MCF 10A (cell line): ENCODE results near the gene CYP26B1. TPM values are rescaled to one million over a fixed set of nuclear protein-coding genes. Genes with fewer than 3 reads are reported as not detected.

Experiments used
- BruUV-seq: library from RNA; stranded (reverse); fragments of 400-500 nt; replicated peaks from 2 replicates; lab custom pipeline; 2021; lab: Mats Ljungman, UMichigan
- CTCF ChIA-PET: fragments of 300-600 bp; sonication (Branson Sonifier 250); formaldehyde crosslinking; extraction: SDS; loops from one replicate; lab custom pipeline; 2021; ENCODE audit warnings: antibody characterized with exemption, inconsistent platforms; lab: Yijun Ruan, JAX
- POLR2A ChIA-PET: fragments of 300-600, 350-650 bp; sonication (Branson Sonifier 250); formaldehyde crosslinking; extraction: SDS; loops from one replicate; lab custom pipeline; 2020; ENCODE audit warnings: antibody characterized with exemption, inconsistent platforms; lab: Yijun Ruan, JAX
- DNase-seq: peaks from one replicate; pipeline ENCODE4 v3.0.0-alpha.2; 2018; ENCODE audit not compliant: unreplicated experiment
- H3K27ac Mint-ChIP-seq: one replicate; pipeline ENCODE4 v1.8.0; 2022; ENCODE audit warnings: mild to moderate bottlenecking, low read depth, mixed read lengths; ENCODE audit not compliant: unreplicated experiment
- H3K27me3 Mint-ChIP-seq: one replicate; pipeline ENCODE4 v1.8.0; 2022; ENCODE audit warnings: mixed read lengths; ENCODE audit not compliant: insufficient read depth, unreplicated experiment
- H3K36me3 Mint-ChIP-seq: one replicate; pipeline ENCODE4 v1.8.0; 2022; ENCODE audit warnings: mild to moderate bottlenecking, moderate library complexity, mixed read lengths; ENCODE audit not compliant: insufficient read depth, unreplicated experiment
- H3K4me1 Mint-ChIP-seq: one replicate; pipeline ENCODE4 v1.8.0; 2022; ENCODE audit warnings: mixed read lengths; ENCODE audit not compliant: insufficient read depth, unreplicated experiment
- H3K4me3 Mint-ChIP-seq: one replicate; pipeline ENCODE4 v1.8.0; 2022; ENCODE audit warnings: mild to moderate bottlenecking, moderate library complexity, mixed read lengths; ENCODE audit not compliant: unreplicated experiment
- H3K9me3 Mint-ChIP-seq: one replicate; pipeline ENCODE4 v1.8.0; 2022; ENCODE audit warnings: mixed read lengths; ENCODE audit not compliant: unreplicated experiment
- CTCF ChIP-seq: fragments of 200-600 bp; IDR thresholded peaks from one replicate; pipeline ENCODE4 v1.8.0; 2022; ENCODE audit warnings: antibody characterized with exemption, mild to moderate bottlenecking; ENCODE audit not compliant: unreplicated experiment
- intact Hi-C: fragments of 100-400 bp; cut with micrococcal nuclease; formaldehyde crosslinking; loops from 2 replicates; pipeline ENCODE4 v1.14.1; 2022
- total RNA-seq: library from RNA; stranded (reverse); gene quantifications from 2 replicates; pipeline ENCODE4 v1.2.3, GENCODE V29; 2022

The CYP26B1 gene
- total RNA-seq, 1 experiment from 2014 or later: 14.1 TPM

DNA sequence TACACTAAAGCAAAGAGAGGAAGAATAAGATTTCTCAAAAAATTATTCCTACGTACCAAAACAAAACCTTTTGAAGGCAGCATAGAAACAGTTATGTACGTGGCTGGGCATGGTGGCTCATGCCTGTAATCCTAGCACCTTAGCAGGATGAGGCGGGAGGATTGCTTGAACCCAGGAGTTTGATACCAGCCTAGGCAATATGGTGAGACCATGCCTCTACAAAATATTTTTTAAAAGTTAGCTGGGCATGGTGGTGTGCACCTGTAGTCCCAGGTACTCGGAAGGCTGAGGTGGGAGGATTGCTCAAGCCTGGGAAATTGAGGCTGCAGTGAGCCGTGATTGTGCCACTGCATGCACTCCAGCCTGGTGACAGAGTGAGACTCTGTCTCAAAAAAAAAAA, 14.9 kb upstream of the CYP26B1 start:
- Mint-ChIP-seq H3K9me3 (no peaks in the 10 kb centered on the region), H3K4me1 (peaks cover 20% of the 10 kb centered on the region), H3K36me3 (peaks cover 6% of the 10 kb centered on the region), H3K27me3 (no peaks in the 10 kb centered on the region), H3K4me3 (no peak overlapping the region), H3K27ac (no peak overlapping the region)
- POLR2A ChIA-PET: no interaction called here
- CTCF ChIA-PET: interaction anchor here (0.7 to 1.0 kb wide), 2 partner anchors 12 to 234 kb away, joined by 3 to 4 read pairs; no protein-coding TSS in a partner anchor
- TF ChIP-seq CTCF: no peak
- intact Hi-C loops: no loop called here
- DNase-seq: no peak
- no TSS peak for BruUV-seq

DNA sequence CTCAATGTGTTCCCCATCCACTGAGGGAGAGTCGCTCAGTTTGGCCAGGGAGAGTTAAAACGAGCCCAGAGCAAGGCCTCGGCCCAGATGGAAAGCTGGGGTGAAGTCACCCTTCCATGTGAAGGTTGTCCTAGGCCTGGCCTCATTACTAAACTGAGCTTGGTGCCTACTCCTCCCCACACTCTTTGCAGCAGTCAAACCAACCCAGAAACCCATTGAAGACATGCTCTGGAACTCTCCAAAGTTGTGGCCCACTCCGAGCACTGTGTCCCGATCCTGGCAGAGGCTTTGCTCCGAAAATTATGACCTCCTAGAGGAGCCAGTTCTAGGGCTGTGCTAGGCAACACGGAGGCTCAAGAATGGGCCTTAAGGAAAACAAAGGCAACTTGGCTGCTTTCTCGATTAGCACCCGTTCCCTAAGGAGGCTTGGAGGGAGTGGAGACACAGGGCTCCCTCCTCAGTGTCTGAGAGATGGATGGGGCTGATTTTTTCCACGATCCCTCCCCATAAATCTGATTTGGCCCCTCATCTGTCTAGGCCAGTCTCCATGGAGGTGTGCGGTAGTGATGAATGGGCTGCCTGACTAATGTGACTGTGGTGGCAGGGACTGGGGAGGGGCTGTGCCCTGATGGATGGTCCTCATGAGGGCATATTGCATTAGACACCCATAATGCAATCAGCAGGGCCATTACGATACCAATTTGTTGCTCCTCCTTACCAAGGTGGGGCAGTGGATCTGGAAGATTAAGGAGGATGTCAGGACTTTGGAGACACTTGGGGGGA, 11.7 kb upstream of the CYP26B1 start:
- H3K4me1 Mint-ChIP-seq: no peaks in the 10 kb centered on the region
- ChIA-PET CTCF (interaction anchor here (4.1 kb wide), 1 partner anchor 9 kb away, joined by 14 read pairs; no protein-coding TSS in a partner anchor), POLR2A (interaction anchor here (0.8 kb wide), 1 partner anchor 900 kb away, joined by 3 read pairs; no protein-coding TSS in a partner anchor)
- intact Hi-C loops: no loop called here
- peaks cover 6% of the 10 kb centered on the region for H3K36me3 Mint-ChIP-seq
- TF ChIP-seq CTCF: no peak
- H3K27ac Mint-ChIP-seq: no peak overlapping the region
- no peak overlapping the region for H3K4me3 Mint-ChIP-seq
- H3K9me3 Mint-ChIP-seq: no peaks in the 10 kb centered on the region
- no peak for DNase-seq
- BruUV-seq: no TSS peak
- H3K27me3 Mint-ChIP-seq: peaks cover 15% of the 10 kb centered on the region

DNA sequence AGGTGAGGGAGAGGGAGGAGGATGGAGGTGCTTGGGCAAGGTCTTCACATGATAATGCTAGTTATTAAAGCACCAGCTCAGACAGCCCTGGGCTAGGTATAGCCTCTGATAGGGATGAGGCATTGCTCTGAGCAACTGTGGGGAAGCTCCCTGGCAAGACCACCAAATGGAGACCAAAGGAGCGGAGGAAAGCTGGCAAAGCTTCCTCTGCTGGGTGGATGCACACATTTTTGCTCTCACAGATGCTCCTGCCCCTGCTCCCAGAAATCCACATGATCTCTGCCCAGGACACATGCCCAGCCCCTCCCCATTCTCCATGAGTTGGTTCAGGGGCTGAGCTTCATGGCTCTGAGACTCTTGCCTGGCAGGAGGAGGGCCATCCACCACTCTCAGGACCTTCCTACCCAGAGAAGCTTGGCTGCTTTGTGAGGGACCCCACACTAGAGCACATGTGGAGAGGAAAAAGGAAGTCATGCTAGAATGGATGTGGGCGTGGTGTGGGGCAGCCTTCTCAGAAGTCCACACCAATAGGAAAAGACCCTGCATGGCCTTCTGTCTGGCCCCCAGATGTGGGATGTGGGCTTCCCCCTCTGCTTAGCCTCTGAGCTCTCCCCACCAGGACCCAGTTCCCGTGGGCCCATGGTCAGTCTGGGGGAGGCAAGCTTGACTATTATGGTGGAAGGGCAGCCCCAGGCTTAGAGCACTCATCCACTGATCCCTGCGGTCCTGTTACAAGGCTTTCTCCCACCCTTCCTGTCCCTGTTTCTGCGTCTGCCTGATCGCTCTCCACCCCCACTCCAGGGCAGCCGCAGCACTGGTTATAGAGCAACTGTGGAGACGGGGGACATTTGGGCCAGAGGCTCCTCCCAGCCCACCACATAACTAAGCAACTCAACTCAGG, 10.5 kb upstream of the CYP26B1 start:
- Mint-ChIP-seq H3K4me1 (no peaks in the 10 kb centered on the region), H3K4me3 (no peak overlapping the region), H3K36me3 (peaks cover 6% of the 10 kb centered on the region), H3K27ac (no peak overlapping the region), H3K9me3 (no peaks in the 10 kb centered on the region), H3K27me3 (peaks cover 15% of the 10 kb centered on the region)
- DNase-seq: no peak
- intact Hi-C loops: no loop called here
- BruUV-seq: no TSS peak
- no peak for TF ChIP-seq CTCF
- ChIA-PET CTCF (interaction anchor here (0.6 to 4.1 kb wide), 5 partner anchors 8 to 612 kb away, joined by 3 to 14 read pairs (median 4); no protein-coding TSS in a partner anchor), POLR2A (interaction anchor here (0.5 kb wide), 1 partner anchor 57 kb away, joined by 3 read pairs; no protein-coding TSS in a partner anchor)

DNA sequence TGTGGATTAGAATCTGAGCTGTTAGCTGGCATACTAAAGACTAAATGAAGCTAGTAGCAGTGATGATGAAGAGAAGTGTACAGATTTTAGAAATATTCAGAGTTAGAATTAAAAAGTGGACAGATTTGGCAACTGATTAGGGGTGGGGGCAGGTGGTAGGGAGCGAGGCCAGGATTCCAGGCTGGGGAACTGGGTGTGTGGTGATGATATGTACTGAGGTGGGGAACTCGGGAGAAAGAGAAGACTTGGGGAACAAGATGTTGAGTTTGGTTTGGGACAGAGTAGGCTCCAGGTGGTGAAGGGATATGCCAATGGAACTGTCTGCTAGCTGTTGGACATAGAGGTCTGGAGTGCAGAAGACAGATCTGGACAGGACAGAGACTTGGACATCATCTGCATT, 9.2 kb upstream of the CYP26B1 start:
- CTCF ChIA-PET: interaction anchor here (0.6 to 3.2 kb wide), 4 partner anchors 177 to 234 kb away, joined by 3 to 23 read pairs (median 6); no protein-coding TSS in a partner anchor

More for the DNA sequence above, 9.2 kb upstream of the CYP26B1 start:
- Mint-ChIP-seq H3K27ac (no peak overlapping the region), H3K9me3 (no peaks in the 10 kb centered on the region), H3K27me3 (peaks cover 22% of the 10 kb centered on the region), H3K4me3 (no peak overlapping the region), H3K36me3 (peaks cover 6% of the 10 kb centered on the region), H3K4me1 (no peaks in the 10 kb centered on the region)
- no peak for DNase-seq
- no peak for TF ChIP-seq CTCF
- intact Hi-C loops: no loop called here
- POLR2A ChIA-PET: no interaction called here
- no TSS peak for BruUV-seq
